Vagina (tissue), 2 donors: ENCODE measurements around the gene KCNH8. TPM values are rescaled to one million over a fixed set of nuclear protein-coding genes. Genes with fewer than 3 reads are reported as not detected.

Experiments
- DNase-seq, 2 donors: peaks; one replicate each; pipeline ENCODE4 v3.0.0-alpha.2; 2017; ENCODE audit errors: extremely low spot score in 2 of 2
- H3K27ac ChIP-seq: fragments of 200-600 bp; sonication (generic); one replicate; pipeline ENCODE4 v1.5.1; 2019
- H3K27me3 ChIP-seq: fragments of 200-600 bp; sonication (generic); one replicate; pipeline ENCODE4 v1.5.1; 2019
- H3K36me3 ChIP-seq, 2 donors: fragments of 200-600 bp; sonication (generic); one replicate each; pipeline ENCODE4 v1.5.1; 2017 to 2019
- H3K4me1 ChIP-seq: fragments of 200-600 bp; sonication (generic); one replicate; pipeline ENCODE4 v1.5.1; 2019
- H3K4me3 ChIP-seq, 2 donors: fragments of 200-600 bp; sonication (generic); 1 replicate in 1 of 2; 2 replicates in 1 of 2; pipeline ENCODE4 v1.5.1; 2016 to 2019
- H3K9me3 ChIP-seq: fragments of 200-600 bp; sonication (generic); one replicate; pipeline ENCODE4 v1.5.1; 2019
- POLR2A ChIP-seq, 2 donors: fragments of 450-650 bp; IDR thresholded peaks; one replicate each; pipeline ENCODE4 v1.6.1; 2017; ENCODE audit warnings: antibody characterized with exemption in 2 of 2, mild to moderate bottlenecking in 2 of 2, moderate library complexity in 2 of 2
- POLR2AphosphoS5 ChIP-seq, 2 donors: sonication (generic); formaldehyde crosslinking; IDR thresholded peaks; one replicate each; pipeline ENCODE4 v1.9.0; 2017; ENCODE audit warnings: antibody characterized with exemption in 2 of 2, mild to moderate bottlenecking in 2 of 2, low read depth in 1 of 2; ENCODE audit not compliant: insufficient read depth in 1 of 2
- intact Hi-C: fragments of 100-400 bp; cut with DNase I; formaldehyde crosslinking; loops from one replicate; pipeline ENCODE4 v1.15.1; 2023
- total RNA-seq: library from RNA; depleted of rRNA; stranded (reverse); fragments of >200 nt; gene quantifications from one replicate; pipeline ENCODE4 v1.2.3, GENCODE V29; 2016
- TF ChIP-seq, protein P1 (sequence below), 3 experiments: fragments of 450-650 bp in 2 of 3; fragments of 200-600 bp in 1 of 3; sonication (generic) in 1 of 3; IDR thresholded peaks; one replicate each; pipeline ENCODE4 v1.5.1; 2017 to 2019; ENCODE audit warnings: antibody characterized with exemption in 3 of 3, mild to moderate bottlenecking in 2 of 3, moderate library complexity in 2 of 3

The KCNH8 gene
- total RNA-seq, 1 donor from 2014 or later, result 2.0 TPM

DNA sequence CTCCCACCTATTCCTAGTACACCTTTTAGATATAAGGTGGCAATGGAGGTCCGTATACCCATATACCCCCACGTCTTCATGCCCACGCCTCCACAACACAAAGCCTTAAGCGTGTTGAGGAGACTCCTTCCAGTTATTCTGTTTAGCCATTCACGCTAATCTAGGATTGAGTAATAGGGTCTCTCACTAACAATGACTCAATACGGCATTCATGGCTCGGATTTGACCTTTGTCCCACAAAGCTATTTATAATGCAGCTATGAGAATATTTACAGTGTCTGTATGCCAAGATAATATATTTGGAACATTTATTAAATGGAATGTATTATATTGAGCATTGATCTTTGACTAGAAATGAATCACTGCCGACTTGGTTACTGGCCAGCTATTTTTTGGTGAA lies 215.8 kb downstream of the KCNH8 start:
- no peaks in the 10 kb centered on the region for H3K9me3 ChIP-seq
- intact Hi-C loops, result no loop called here
- H3K4me3 ChIP-seq, result no peak overlapping the region
- no peak for DNase-seq
- H3K36me3 ChIP-seq, result no peaks in the 10 kb centered on the region
- TF ChIP-seq POLR2AphosphoS5 (IDR thresholded peaks at IDR 0.05; ENCODE audit: insufficient read depth in 1 of 2, low read depth in 1 of 2) (no peak), POLR2A (IDR thresholded peaks at IDR 0.05) (no peak)
- TF ChIP-seq, protein P1, sequence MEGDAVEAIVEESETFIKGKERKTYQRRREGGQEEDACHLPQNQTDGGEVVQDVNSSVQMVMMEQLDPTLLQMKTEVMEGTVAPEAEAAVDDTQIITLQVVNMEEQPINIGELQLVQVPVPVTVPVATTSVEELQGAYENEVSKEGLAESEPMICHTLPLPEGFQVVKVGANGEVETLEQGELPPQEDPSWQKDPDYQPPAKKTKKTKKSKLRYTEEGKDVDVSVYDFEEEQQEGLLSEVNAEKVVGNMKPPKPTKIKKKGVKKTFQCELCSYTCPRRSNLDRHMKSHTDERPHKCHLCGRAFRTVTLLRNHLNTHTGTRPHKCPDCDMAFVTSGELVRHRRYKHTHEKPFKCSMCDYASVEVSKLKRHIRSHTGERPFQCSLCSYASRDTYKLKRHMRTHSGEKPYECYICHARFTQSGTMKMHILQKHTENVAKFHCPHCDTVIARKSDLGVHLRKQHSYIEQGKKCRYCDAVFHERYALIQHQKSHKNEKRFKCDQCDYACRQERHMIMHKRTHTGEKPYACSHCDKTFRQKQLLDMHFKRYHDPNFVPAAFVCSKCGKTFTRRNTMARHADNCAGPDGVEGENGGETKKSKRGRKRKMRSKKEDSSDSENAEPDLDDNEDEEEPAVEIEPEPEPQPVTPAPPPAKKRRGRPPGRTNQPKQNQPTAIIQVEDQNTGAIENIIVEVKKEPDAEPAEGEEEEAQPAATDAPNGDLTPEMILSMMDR (IDR thresholded peaks at IDR 0.05), result no peak
- H3K27ac ChIP-seq, result no peak overlapping the region
- H3K4me1 ChIP-seq, result no peaks in the 10 kb centered on the region
- H3K27me3 ChIP-seq, result no peaks in the 10 kb centered on the region

DNA sequence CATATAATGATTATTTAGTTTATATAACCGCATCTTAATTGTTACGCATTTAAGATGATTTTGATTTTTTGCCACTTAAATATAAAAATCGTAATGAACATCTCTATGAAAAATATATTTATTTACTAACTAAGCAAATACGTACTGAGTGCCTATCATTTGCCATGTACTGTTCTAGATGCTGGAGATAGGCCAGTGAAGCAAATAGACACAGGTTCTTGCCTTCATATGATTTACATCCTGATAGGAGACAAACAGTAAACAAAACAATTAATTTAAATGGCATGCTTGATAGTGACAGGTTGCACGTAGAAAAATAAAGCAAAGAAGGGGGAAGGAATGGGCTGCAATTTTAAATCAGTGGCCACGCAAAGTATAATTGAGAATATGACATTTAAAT lies 217.2 kb downstream of the KCNH8 start:
- DNase-seq, result no peak
- Histone ChIP-seq H3K36me3 (no peaks in the 10 kb centered on the region), H3K4me3 (no peak overlapping the region), H3K27ac (no peak overlapping the region), H3K4me1 (no peaks in the 10 kb centered on the region), H3K9me3 (no peaks in the 10 kb centered on the region), H3K27me3 (no peaks in the 10 kb centered on the region)
- TF ChIP-seq POLR2AphosphoS5 (IDR thresholded peaks at IDR 0.05; ENCODE audit: insufficient read depth in 1 of 2, low read depth in 1 of 2), result no peak
- TF ChIP-seq, protein P1 (IDR thresholded peaks at IDR 0.05), result no peak
- intact Hi-C loops, result no loop called here

DNA sequence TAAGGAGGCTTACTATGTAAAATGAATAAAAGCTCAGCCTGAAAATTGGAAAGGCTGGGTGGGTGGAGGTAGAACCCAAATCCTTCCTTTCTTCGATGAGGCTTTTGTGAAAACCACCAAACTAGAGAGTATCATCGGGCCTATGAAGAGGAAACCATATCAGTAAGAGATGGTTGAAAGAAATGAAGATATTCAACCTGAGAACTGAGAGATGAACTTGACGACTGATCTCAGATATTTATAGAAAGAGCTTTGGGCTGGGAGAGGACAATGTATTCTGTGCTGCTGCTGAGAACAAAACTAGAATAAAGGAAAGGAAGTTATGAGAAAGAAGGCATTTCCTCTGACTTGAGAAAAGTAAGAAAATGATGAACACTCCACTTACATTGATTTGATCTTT lies 236.6 kb downstream of the KCNH8 start:
- H3K27ac ChIP-seq, result no peak overlapping the region
- H3K4me1 ChIP-seq, result no peaks in the 10 kb centered on the region
- intact Hi-C loops, result no loop called here
- no peak for DNase-seq
- H3K36me3 ChIP-seq, result no peaks in the 10 kb centered on the region
- H3K9me3 ChIP-seq, result no peaks in the 10 kb centered on the region
- no peaks in the 10 kb centered on the region for H3K27me3 ChIP-seq
- no peak overlapping the region for H3K4me3 ChIP-seq
- no peak for TF ChIP-seq POLR2A (IDR thresholded peaks at IDR 0.05)
- TF ChIP-seq POLR2AphosphoS5 (IDR thresholded peaks at IDR 0.05; ENCODE audit: insufficient read depth in 1 of 2, low read depth in 1 of 2), result no peak
- TF ChIP-seq, protein P1 (IDR thresholded peaks at IDR 0.05), result no peak

DNA sequence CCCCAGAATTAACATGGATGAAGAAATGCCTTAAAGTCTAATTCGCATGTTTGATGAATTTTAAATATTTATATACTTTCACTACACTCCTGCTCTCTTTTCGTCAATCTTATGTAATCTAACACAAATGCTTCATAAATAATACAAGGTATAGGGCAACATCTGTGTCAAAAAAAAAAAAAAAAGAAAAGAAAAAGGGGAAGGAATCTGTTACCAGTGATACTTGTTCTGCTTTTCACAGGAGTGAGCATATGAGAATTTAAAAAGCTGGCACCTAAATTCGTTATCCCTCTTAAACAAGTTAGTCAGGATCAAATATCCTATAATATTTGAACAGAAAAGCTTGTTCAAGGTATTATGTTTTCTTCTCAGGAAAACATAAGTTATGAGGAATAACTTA lies 243.8 kb downstream of the KCNH8 start:
- TF ChIP-seq, protein P1 (IDR thresholded peaks at IDR 0.05), result no peak
- TF ChIP-seq POLR2A (IDR thresholded peaks at IDR 0.05) (no peak), POLR2AphosphoS5 (IDR thresholded peaks at IDR 0.05; ENCODE audit: insufficient read depth in 1 of 2, low read depth in 1 of 2) (no peak)
- no peaks in the 10 kb centered on the region for H3K4me1 ChIP-seq
- H3K27me3 ChIP-seq, result no peaks in the 10 kb centered on the region
- H3K9me3 ChIP-seq, result no peaks in the 10 kb centered on the region
- H3K27ac ChIP-seq, result no peak overlapping the region
- DNase-seq, result no peak
- H3K4me3 ChIP-seq, result no peak overlapping the region
- no peaks in the 10 kb centered on the region for H3K36me3 ChIP-seq
- intact Hi-C loops, result no loop called here

DNA sequence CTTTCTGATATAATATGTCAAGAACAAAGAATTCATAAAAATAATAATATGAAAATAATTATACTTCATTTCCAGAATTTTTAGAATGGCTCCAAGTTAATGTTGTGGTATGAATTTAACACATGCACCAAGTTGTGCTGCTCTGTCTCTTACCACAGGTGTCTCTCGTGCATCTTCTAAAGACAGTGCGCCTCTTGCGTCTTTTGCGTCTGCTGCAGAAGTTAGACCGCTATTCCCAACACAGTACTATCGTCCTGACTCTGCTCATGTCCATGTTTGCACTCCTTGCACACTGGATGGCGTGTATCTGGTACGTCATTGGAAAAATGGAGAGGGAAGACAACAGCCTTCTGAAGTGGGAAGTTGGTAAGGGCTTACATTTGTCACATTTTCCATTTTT lies 246.6 kb downstream of the KCNH8 start:
- Histone ChIP-seq H3K27ac (no peak overlapping the region), H3K4me1 (no peaks in the 10 kb centered on the region), H3K9me3 (no peaks in the 10 kb centered on the region), H3K27me3 (no peaks in the 10 kb centered on the region), H3K4me3 (no peak overlapping the region), H3K36me3 (no peaks in the 10 kb centered on the region)
- no peak for DNase-seq
- intact Hi-C loops, result no loop called here
- TF ChIP-seq, protein P1 (IDR thresholded peaks at IDR 0.05), result no peak
- no peak for TF ChIP-seq POLR2AphosphoS5 (IDR thresholded peaks at IDR 0.05; ENCODE audit: insufficient read depth in 1 of 2, low read depth in 1 of 2)
- TF ChIP-seq POLR2A (IDR thresholded peaks at IDR 0.05), result no peak
